ENCODE data around the gene TMIGD1. TPM values are rescaled to one million over a fixed set of nuclear protein-coding genes. Genes with fewer than 3 reads are reported as not detected.

TMIGD1 gene
- total RNA-seq, 1 experiment from 2014 or later = not detected

- Histone ChIP-seq H2BK12ac (ENCODE audit: insufficient read length, low read depth, low read length) (no peak overlapping the region), H4K5ac (ENCODE audit: insufficient read length, low read depth, low read length) (no peak overlapping the region), H3K4me1 (ENCODE audit: insufficient read depth, low read length) (no peaks in the 10 kb centered on the region), H2BK5ac (ENCODE audit: insufficient read length, low read length) (no peak overlapping the region), H3T11ph (ENCODE audit: low read length) (no peak overlapping the region), H3K9ac (ENCODE audit: extremely low read depth, insufficient read length, low read length) (no peak overlapping the region), H2BK15ac (ENCODE audit: low read depth, low read length) (no peak overlapping the region), H3K9me3 (ENCODE audit: control insufficient read depth, low read depth, low read length) (no peaks in the 10 kb centered on the region), H4K20me1 (ENCODE audit: control insufficient read depth, insufficient read depth, insufficient read length) (no peaks in the 10 kb centered on the region), H3K56ac (ENCODE audit: insufficient read length, low read depth, low read length) (no peak overlapping the region), H3K27me3 (ENCODE audit: insufficient read depth, low read length) (no peaks in the 10 kb centered on the region), H4K91ac (ENCODE audit: insufficient read length, low read depth, low read length) (no peak overlapping the region), H3K18ac (ENCODE audit: insufficient read length, low read depth, low read length) (no peak overlapping the region), H3K4me2 (ENCODE audit: insufficient read depth, insufficient read length, low read length) (no peak overlapping the region), H2AK5ac (ENCODE audit: insufficient read length, low read length) (no peak overlapping the region), H3K23ac (ENCODE audit: insufficient read length, low read depth, low read length) (no peak overlapping the region), H2BK20ac (ENCODE audit: low read depth, low read length, poor library complexity, severe bottlenecking) (no peak overlapping the region), H3K4ac (ENCODE audit: low read depth, low read length) (no peak overlapping the region), H3K79me2 (ENCODE audit: insufficient read depth, low read length) (no peaks in the 10 kb centered on the region), H3K14ac (ENCODE audit: insufficient read depth, low read length) (no peak overlapping the region), H2BK120ac (ENCODE audit: low read depth, low read length, poor library complexity, severe bottlenecking) (no peak overlapping the region), H3K79me1 (ENCODE audit: insufficient read depth, low read depth, low read length, poor library complexity, severe bottlenecking) (no peaks in the 10 kb centered on the region), H2AFZ (ENCODE audit: low read length) (no peak overlapping the region), H3K23me2 (ENCODE audit: insufficient read length, low read depth, low read length, poor library complexity, severe bottlenecking) (no peaks in the 10 kb centered on the region), H3K27ac (ENCODE audit: insufficient read length, low read depth, low read length) (no peak overlapping the region), H4K8ac (replicated peaks; ENCODE audit: insufficient read length, low read depth, low read length) (no peak overlapping the region)
- Mint-ChIP-seq H3K4me1 (no peaks in the 10 kb centered on the region), H3K36me3 (ENCODE audit: insufficient read depth in 1 of 3, low read depth in 3 of 3) (no peaks in the 10 kb centered on the region), H3K9me3 (no peaks in the 10 kb centered on the region), H3K27me3 (ENCODE audit: low read depth) (no peaks in the 10 kb centered on the region; the same call in 1 of the 2 replicates), H3K4me3 (no peak overlapping the region), H3K27ac (no peak overlapping the region)
- DNase-seq = no peak
- TF ChIP-seq CTCF (conservative IDR thresholded peaks at IDR 0.05) = no peak
- WGBS (ENCODE audit: extremely low coverage, insufficient read length, low lambda C conversion rate) = no CpG with 5 or more reads among the region's 3 CpGs
Observed at GRCh38 chr17:30302241-30302640, 31.6 kb downstream of the TMIGD1 start.
